ENCODE data around the gene PDE3A.
"Not testable (repeated sequence)": the region's sequence is repeated elsewhere in the genome, so short reads cannot be mapped to it uniquely, and the experiment has no call there.

The PDE3A gene

DNA sequence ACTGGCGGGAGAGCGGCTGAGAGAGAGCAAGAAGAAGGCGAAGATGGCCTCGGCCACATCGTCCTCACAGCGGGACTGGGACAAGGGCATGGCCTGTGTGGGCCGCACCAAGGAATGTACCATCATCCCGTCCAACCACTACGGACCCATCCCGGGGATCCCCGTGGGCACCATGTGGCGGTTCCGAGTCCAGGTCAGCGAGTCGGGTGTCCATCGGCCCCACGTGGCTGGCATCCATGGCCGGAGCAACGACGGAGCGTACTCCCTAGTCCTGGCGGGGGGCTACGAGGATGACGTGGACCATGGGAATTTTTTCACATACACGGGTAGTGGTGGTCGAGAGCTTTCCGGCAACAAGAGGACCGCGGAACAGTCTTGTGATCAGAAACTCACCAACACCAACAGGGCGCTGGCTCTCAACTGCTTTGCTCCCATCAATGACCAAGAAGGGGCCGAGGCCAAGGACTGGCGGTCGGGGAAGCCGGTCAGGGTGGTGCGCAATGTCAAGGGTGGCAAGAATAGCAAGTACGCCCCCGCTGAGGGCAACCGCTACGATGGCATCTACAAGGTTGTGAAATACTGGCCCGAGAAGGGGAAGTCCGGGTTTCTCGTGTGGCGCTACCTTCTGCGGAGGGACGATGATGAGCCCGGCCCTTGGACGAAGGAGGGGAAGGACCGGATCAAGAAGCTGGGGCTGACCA, 183.6 kb downstream of the PDE3A start:
- not testable (repeated sequence) for DNase-seq (ENCODE audit: low read depth)

DNA sequence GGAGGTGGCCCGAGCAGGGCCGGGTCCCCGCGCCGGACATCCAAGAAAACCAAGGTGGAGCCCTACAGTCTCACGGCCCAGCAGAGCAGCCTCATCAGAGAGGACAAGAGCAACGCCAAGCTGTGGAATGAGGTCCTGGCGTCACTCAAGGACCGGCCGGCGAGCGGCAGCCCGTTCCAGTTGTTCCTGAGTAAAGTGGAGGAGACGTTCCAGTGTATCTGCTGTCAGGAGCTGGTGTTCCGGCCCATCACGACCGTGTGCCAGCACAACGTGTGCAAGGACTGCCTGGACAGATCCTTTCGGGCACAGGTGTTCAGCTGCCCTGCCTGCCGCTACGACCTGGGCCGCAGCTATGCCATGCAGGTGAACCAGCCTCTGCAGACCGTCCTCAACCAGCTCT, 184.2 kb downstream of the PDE3A start:
- DNase-seq (ENCODE audit: low read depth) = not testable (repeated sequence)

DNA sequence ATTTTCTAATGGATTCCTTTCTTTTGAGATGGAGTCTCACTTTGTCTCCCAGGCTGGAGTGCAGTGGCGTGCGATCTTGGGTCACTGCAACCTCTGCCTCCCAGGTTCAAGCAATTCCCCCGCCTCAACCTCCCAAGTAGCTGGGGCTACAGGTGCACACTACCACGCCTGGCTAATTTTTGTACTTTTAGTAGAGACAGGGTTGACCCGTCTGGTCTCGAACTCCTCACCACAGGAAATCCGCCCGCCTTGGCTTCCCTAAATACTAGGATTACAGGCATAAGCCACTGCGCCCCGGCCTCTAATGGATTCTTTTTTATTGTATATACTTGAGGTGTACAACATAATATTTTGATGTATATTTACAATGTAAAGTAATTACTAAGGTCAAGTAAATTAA, 186.7 kb downstream of the PDE3A start:
- DNase-seq (ENCODE audit: low read depth) = no peak

DNA sequence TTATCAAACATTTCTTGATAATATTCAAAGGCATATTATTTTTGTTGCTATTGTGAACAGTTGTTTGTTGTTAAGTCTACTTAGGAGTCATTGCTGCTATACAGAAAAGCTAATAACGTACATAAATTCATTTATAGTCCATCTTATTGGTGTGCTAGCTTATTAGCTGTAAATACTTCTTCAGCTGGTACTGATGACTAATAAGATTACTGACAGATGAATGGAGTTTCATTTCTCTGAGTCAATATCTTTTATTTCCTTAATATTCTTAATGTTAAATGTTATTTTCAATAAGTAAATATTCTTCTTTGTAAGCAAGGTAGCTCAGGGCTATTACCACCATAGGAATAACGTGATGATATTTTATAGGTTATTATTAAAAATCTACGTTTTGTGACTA, 187.4 kb downstream of the PDE3A start:
- DNase-seq (ENCODE audit: low read depth) = no peak

DNA sequence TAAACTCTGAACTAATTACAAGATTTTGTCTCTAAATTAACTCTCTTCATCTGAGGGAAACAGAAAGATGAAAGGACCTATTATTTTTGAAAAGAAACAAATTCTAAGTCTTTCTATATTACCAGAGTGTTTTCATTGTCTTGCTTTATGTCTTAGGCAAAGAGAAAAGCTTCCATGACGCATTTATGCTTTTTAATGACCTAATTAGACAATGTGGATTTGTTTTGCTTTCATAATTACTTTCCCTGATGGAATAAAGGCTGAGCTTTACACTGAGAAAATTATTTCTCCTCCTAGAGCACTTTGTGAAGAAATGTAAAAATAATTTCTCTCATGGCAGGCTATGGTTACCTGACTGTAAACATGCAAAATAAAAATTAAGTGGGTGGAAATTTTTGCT, 188.8 kb downstream of the PDE3A start:
- DNase-seq (ENCODE audit: low read depth) = no peak

DNA sequence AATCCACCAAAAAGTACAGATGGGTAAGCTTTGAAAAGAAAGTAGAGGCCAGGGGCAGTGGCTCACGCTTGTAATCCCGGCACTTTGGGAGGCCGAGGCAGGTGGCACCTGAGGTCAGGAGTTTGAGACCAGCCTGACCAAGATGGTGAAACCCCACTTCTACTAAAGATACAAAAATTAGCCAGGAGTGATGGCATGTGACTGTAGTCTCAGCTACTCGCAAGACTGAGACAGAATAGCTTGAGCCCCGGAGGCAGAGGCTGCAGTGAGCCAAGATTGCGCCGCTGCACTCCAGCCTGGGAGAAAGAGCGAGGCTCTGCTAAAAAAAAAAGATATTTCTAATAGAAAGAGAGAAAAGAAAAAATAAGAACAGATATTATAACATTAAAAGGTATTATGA, 192.6 kb downstream of the PDE3A start:
- no peak for DNase-seq (ENCODE audit: low read depth)

DNA sequence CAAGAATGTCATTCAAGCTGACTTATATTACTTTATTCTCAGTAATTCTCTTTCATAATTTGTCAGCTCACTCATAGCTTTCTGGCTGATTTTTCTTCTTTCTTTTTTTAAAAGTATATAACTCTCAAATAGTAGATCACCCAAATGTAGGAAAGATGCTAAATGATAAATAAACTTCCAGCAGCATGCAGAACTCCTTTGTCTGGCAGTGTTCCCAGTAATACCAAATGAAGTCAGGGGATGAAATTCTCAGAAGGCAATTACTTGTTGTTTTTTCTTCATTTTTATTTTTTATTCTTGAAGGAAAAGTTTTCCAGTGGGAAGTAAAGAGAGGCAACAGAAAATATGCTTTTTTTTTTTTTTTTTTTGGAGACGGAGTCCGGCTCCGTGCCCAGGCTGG, 193.5 kb downstream of the PDE3A start:
- DNase-seq (ENCODE audit: low read depth) = no peak

DNA sequence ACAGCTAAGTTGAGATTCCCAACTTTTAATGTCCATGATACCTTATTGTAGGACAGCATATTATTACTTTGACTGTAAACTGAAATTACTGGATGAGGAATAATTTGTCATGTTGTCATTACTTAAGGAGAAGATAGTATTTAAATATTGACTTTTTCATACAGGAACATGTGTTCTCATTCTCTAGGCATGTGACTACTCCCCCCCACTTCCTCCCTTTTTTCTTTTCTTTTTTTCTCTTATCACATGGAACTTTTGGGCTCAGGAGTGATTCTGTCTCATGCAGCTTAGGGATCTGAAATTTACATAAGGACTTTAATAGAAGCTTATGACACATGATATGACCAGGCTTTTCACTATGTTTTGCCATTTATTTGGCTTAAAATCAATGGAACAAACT, 199.1 kb downstream of the PDE3A start:
- DNase-seq (ENCODE audit: low read depth) = no peak

DNA sequence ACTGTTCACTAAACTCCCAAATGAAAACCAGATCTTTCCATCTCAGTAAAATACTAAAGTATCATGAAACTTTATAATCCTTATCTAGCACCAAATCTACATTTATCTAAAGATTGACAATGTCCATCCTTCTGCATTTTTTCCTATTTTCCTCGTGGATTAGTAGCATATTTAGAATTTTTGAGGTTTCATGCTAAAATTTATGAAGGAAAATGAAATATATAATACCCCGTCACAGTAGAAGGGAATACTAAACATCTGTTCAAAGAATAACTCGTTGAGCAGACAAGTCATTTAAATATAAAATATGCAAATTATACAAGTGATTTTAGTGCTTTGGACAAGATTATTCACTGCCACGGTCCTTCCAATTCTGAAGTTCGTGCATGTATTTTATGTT, 204.1 kb downstream of the PDE3A start:
- DNase-seq (ENCODE audit: low read depth) = no peak

DNA sequence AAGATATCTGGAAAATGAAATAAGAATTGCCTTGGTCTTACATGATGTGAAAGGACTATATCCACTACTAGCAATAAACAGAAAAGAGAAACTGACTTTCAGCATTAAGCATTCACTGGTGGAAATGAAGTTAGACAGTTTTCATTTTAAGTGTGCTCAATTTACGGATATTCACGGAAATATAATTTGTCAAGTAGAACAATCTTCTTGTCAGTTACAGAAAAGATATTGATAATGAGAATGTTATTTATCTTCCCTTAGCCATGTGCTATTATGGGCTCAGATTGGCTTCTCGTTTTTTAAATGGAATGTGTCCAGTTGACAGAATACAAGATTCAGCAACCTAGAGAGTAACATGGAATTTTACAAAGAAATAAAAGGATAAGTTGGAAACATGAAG, 208.2 kb downstream of the PDE3A start:
- no peak for DNase-seq (ENCODE audit: low read depth)

DNA sequence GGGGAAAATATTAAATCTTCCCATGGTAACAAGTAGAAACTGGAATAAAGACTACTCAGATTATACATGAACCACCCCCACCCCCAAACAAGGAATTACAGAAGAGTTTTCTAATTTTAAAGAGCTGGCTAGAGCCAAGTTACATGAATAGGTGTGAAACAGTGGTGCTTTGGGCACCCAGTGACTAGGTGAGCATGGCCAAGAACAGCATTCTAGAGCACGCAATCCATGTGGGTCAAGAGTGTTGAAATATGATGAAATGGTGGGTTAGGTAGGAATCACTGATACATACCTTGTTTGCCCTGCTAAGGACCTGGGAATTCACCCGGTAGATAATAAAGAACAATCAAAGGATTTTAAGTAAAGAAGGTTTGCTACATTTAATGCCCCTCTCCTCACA, 208.7 kb downstream of the PDE3A start:
- DNase-seq (ENCODE audit: low read depth) = no peak

DNA sequence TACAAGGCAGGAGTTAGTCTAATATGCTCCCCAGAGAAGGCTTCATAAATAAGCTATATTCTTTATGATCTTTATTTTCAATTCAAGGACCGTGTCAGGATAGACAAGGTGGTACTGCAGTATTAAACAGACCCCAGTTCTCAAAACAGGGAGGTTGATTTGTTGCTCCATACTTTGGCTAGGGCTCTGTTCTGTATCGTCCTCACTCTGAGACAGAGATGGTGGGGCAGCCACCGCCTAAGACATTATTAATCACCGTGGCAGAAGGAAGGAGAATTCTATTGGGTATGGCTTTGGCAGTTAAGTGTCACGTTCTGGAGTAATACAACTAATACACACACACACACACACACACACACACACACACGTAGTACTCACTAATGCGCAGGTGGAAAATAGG, 209.8 kb downstream of the PDE3A start:
- DNase-seq (ENCODE audit: low read depth) = no peak

DNA sequence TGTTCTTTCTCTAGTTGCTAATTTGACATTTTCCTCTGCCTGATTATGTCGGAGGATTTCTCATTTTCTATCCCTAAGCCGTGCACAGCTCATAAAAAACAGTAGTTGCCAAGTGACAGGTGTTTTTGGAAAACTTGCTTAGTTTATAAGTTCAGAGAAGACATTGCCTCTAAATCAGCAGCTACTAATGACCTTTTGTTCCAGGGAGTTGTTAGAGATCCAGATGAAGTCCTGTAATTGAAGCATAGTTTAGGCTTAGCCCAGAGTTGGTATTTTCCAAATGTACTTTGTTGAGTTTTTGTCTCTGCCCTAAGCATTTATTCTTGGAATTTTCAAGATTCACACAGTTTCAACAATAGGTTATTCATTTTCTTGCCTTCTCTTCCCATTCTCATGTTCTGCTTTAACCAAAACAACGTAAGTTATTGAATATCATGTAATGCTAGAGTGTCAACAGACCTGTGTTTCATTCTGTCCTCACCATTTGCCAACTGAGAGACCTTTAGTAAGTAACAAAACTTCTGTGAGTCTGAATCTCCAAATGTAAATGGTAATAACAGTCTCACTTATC, 216.8 kb downstream of the PDE3A start:
- no peak for DNase-seq (ENCODE audit: low read depth)

DNA sequence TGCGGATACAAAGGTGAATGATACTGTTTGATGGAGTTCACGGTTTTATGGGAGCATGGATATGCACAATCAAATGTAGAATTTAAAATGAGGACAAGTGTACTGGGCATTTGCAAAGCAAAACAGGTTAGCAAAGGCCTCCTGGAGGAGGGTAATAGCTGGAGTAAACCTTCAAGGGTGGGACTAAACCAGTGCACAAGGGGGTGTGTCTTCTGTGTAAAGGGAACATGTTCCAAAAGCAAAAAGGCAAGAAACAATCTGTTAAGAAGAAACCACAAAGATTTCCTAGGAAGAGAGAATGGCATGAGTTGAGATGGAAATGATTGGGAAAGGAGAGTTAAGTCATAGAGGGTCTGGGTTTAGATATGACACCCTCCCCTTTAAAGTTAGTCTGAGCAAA, 217.6 kb downstream of the PDE3A start:
- DNase-seq (ENCODE audit: low read depth) = no peak

DNA sequence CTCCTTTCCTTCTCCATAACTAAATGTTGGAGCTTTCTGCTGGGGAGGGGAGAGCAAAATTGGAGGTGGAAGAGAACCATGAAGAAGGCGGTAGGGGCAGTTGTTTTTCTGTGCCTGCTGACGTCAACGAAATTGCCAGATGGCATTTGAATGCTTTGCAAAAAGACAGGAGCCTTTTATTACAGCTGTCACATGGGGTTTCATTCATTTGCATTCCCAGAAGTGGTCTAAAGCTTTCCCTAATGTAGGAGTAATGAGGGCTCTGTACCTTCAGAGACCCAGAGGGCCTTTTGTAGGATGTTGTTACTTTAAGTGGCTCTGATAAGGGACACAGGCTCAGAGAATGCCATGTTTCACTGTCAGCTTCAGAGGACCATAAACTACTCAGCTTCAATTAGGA, 219.7 kb downstream of the PDE3A start:
- no peak for DNase-seq (ENCODE audit: low read depth)

DNA sequence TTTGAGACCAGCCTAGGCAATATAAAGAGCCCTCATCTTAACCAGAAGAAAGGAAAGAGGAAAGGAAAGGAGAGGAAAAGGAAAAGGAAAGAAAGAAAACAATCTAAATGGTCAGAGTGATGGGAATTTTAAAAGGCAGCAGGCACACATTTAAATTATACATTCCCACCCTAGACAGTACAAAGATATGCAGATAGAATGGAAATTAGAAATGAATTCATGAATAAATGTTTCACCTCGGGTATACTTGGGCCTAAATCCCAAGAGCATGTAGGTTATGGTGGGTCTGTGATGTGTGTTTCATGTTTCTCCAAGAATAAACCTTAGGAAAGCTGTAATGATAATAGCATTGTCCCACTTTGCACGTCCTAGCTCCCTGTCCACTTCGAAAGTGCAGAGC, 222.2 kb downstream of the PDE3A start:
- no peak for DNase-seq (ENCODE audit: low read depth)

DNA sequence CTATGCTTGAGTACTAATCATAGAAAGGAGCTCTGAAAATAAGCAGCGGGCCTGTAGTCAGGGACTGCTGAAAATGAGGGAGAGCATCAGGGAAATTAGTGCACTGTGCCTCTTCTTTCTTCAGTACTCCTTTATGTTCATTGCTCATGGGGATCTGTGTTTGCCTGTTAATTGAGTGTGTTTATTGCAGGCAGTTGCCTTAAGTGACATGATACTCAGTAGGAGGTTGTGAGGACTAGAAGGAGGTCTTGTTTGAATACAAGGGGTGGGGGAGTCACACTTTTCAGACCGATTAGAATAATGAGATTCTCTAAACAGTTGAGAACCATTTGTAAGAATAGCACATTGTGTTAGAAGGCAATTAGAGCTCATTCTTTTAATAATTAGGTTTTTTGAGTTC, 224.2 kb downstream of the PDE3A start:
- no peak for DNase-seq (ENCODE audit: low read depth)

DNA sequence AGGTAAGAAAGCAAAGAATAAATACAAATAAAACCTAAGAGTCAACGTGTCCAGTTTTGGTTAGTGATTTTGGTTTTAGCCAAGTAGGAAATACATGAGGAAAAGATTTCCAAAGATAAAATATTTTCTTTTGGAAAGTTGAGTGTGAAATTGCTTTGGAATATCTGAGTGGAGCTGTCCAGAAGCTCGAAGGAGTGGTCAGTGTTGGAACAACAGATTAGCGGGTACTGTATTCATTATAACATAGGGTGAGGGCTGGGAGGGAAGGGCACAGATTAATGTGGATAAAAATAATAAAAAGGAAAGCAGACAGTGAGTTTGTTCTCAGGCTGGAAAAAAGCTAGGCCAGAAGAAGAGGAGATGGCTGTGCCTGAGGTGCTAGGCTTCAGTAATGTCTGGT, 225.3 kb downstream of the PDE3A start:
- DNase-seq (ENCODE audit: low read depth) = no peak

DNA sequence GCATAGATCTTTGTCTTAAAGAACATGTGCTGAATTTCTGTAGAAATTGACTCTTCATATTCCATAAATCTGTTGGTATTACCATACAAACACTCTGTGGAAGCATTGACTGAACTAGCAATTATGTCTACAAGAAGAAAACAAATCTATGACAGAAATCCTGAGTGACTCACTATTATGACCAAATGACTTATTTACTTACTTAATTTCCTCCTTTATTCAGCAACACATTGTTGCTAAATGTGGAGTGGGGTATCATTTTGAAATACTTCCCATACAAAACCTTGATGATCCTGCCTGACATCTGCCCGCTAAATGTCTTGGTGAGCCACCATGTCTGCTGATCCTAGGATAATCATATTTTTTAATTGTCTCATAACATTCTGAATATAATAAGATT, 227.7 kb downstream of the PDE3A start:
- DNase-seq (ENCODE audit: low read depth) = no peak

DNA sequence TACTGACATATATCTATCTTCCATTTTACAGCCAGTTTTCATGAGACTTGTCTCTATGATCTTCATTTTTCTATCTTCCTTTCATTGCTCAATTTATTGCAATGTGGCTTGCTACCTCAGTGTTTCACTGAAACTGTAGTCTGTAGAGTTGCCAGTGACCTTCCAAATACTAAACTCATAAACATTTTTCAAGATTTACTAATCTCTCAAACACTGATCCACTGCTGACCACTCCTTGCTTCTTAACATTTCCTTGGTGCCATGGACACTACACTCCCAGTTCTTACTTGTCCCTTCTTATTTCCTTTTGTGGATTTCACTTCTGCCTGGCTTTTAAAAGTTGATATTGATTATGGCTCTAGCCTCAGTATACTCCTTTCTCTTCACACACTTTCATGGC, 231.4 kb downstream of the PDE3A start:
- no peak for DNase-seq (ENCODE audit: low read depth)

DNA sequence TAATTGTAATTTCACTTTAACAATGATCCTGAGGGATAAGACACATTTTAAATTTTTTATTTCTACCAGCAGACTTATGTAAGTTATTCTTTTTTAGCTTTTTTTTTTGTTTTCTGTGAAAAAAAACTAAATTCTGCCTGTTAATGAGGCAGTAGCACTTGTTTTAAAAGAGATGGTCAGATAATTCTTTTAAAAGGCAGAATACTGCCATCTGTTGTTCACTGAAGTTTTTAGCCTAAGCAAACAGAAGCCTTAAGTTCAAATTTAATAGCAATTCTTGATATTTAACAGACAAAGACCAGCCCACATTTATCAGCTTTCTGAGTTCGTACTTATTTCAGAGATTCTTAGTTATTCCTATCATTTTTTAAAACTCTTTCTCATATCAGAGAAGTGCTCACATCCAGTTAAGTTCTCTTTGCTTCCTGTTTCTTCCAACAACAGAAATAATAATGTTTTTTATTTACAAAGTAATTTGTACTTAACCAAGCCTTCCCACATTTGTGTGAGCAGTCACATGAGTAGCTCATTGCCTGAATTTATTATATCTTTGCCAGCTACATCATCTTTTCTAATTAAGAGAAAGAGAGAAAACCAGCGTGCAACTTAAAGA, 233.4 kb downstream of the PDE3A start:
- DNase-seq (ENCODE audit: low read depth) = no peak

DNA sequence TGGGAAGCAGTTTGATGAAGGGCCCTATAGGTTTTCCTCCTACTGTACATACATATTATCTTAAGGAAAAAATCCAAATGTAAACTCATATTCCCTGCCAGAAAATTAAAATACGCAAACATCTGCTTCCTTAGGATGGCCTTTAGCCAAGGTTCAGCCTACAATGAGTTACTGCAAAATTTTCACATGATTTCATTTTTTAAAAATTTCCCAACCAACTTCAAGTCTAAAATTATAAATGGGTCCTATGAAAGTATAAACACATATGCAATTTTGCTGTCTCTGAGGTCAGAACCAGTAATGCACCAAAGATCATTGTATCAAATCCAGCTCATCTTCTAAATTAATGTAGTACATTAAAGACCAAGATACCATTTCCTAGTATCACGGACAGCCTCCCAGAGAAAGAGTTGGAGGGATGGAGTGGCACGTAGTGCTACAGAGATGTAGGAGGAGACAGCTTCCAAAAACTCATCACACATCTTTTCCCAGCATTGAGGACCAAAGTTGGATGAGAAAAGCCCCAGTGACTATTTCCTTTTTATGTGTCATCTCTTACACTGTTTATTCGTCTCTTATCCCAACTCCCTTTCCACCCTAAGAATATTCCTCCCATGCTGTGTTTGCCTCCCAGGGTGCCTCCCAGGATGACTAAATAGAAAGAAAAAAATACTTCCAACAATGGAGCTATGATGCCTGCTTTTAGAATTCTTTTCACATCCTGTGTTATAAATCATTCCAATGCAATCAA, 234.5 kb downstream of the PDE3A start:
- DNase-seq (ENCODE audit: low read depth) = no peak

DNA sequence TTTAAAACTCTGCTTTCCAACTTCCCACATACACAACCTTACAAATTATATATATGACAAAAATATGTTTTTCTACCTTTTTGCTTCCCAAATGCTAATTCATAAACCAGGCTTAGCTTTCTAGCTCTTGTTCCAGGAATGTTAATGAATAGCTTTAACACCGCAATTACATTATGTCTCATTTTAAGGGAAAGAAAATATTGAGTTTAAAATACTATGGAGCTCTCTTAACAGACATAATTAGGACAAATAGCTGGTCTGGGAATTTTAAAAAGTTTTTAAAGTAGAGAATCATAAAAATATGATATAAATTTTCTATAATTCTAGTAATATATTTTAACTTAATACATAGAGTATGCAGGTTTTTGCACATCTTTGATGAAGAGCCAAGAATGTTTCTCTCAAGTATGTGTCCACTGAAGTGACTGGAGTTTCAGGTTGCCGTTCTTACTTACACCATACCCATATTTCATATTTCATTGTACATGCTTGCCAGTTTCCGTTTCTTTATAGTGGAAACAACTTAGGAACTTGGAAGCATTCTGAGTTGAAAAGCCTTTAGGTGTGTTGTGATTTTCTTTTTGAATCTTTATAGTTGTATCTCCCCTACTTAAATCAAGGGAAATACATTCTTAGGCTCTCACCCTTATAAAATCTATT, 236.2 kb downstream of the PDE3A start:
- DNase-seq (ENCODE audit: low read depth) = no peak
